ENCODE measurements around the gene FAM107B.

GRCh38 chr10:14536241-14537213 is 238.2 kb downstream of the FAM107B start:
- no peak for TF ChIP-seq POLR2A (IDR thresholded peaks at IDR 0.05)
- TF ChIP-seq, protein P1, sequence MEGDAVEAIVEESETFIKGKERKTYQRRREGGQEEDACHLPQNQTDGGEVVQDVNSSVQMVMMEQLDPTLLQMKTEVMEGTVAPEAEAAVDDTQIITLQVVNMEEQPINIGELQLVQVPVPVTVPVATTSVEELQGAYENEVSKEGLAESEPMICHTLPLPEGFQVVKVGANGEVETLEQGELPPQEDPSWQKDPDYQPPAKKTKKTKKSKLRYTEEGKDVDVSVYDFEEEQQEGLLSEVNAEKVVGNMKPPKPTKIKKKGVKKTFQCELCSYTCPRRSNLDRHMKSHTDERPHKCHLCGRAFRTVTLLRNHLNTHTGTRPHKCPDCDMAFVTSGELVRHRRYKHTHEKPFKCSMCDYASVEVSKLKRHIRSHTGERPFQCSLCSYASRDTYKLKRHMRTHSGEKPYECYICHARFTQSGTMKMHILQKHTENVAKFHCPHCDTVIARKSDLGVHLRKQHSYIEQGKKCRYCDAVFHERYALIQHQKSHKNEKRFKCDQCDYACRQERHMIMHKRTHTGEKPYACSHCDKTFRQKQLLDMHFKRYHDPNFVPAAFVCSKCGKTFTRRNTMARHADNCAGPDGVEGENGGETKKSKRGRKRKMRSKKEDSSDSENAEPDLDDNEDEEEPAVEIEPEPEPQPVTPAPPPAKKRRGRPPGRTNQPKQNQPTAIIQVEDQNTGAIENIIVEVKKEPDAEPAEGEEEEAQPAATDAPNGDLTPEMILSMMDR (IDR thresholded peaks at IDR 0.05), result peak; percentile 36 to 55 (median 50)

All from uterus (tissue), 2 donors.